Hematopoietic multipotent progenitor cell treated with erythropoietin and hydrocortisone succinate and interleukin-3 and kit ligand, for 6 days (in vitro differentiated cells): Measurements from ENCODE around the gene FKBP5.
"Not testable (repeated sequence)": the region's sequence is repeated elsewhere in the genome, so short reads cannot be mapped to it uniquely, and the experiment has no call there.

Experiments used
- DNase-seq: peaks from one replicate; pipeline ENCODE4 v3.0.0-alpha.2; 2015

Gene FKBP5

GRCh38 chr6:35723587-35723986 is 34.9 kb upstream of the FKBP5 start:
- DNase-seq, result no peak

- DNase-seq, result no peak
Observed at GRCh38 chr6:35722121-35722761, 33.5 kb upstream of the FKBP5 start.

- peak; percentile 76 for DNase-seq
Observed at GRCh38 chr6:35719830-35720733, 31.4 kb upstream of the FKBP5 start.

GRCh38 chr6:35719404-35719829 is 30.7 kb upstream of the FKBP5 start:
- peak; percentile 50 for DNase-seq

- DNase-seq, result peak; percentile 54
Observed at GRCh38 chr6:35718911-35719381, 30.2 kb upstream of the FKBP5 start.

GRCh38 chr6:35718375-35718736 is 29.6 kb upstream of the FKBP5 start:
- no peak for DNase-seq

GRCh38 chr6:35717449-35718374 is 29.0 kb upstream of the FKBP5 start:
- no peak for DNase-seq

GRCh38 chr6:35716798-35717197 is 28.1 kb upstream of the FKBP5 start:
- no peak for DNase-seq

- peak; percentile 51 for DNase-seq
Observed at GRCh38 chr6:35713006-35713767, 24.5 kb upstream of the FKBP5 start.

- no peak for DNase-seq
Observed at GRCh38 chr6:35711731-35712130, 23.0 kb upstream of the FKBP5 start.

GRCh38 chr6:35710241-35710847 is 21.6 kb upstream of the FKBP5 start:
- no peak for DNase-seq

- no peak for DNase-seq
Observed at GRCh38 chr6:35708585-35708984, 19.9 kb upstream of the FKBP5 start.

- no peak for DNase-seq
Observed at GRCh38 chr6:35707714-35708407, 19.1 kb upstream of the FKBP5 start.

- peak; percentile 68 for DNase-seq
Observed at GRCh38 chr6:35706468-35706867, 17.8 kb upstream of the FKBP5 start.

GRCh38 chr6:35703554-35703953 is 14.8 kb upstream of the FKBP5 start:
- DNase-seq, result no peak

GRCh38 chr6:35698858-35699257 is 10.1 kb upstream of the FKBP5 start:
- no peak for DNase-seq

GRCh38 chr6:35698430-35698829 is 9.7 kb upstream of the FKBP5 start:
- not testable (repeated sequence) for DNase-seq

- no peak for DNase-seq
Observed at GRCh38 chr6:35694462-35694861, 5.7 kb upstream of the FKBP5 start.

GRCh38 chr6:35691027-35691824 is 2.5 kb upstream of the FKBP5 start:
- DNase-seq, result peak; percentile 67

- no peak for DNase-seq
Observed at GRCh38 chr6:35690484-35690883, 1.8 kb upstream of the FKBP5 start.
